Heart left ventricle (tissue), 16 donors: ENCODE results near the gene SEC14L1. TPM values are rescaled to one million over a fixed set of nuclear protein-coding genes. Genes with fewer than 3 reads are reported as not detected.

Experiments
- ATAC-seq, 4 donors: fragments of 200-7000 bp; cut with Tn5 transposase; one replicate each; pipeline ENCODE4 v1.9.1; 2020 to 2022; ENCODE audit warnings: moderate library complexity in 4 of 4, mild to moderate bottlenecking in 3 of 4, moderate number of reproducible peaks in 1 of 4
- DNase-seq, 5 donors: peaks; one replicate each; pipeline ENCODE4 v3.0.0-alpha.2; 2020
- H3K27ac ChIP-seq, 12 donors: fragments of 200-600 bp; sonication (generic) in 4 of 12; one replicate each; pipeline versions ENCODE4 v1.5.0 to v1.8.0; 2016 to 2022; ENCODE audit warnings: mild to moderate bottlenecking in 2 of 12
- H3K27me3 ChIP-seq, 9 donors: fragments of 200-600 bp; sonication (generic) in 2 of 9; one replicate each; pipeline versions ENCODE4 v1.5.1 to v1.8.0; 2016 to 2022; ENCODE audit warnings: mild to moderate bottlenecking in 3 of 9
- H3K36me3 ChIP-seq, 9 donors: fragments of 200-600 bp; sonication (generic) in 2 of 9; one replicate each; pipeline versions ENCODE4 v1.5.0 to v1.8.0; 2018 to 2022; ENCODE audit warnings: mild to moderate bottlenecking in 2 of 9
- H3K4me1 ChIP-seq, 12 donors: fragments of 200-600 bp; sonication (generic) in 4 of 12; one replicate each; pipeline versions ENCODE4 v1.5.0 to v1.8.0; 2016 to 2022; ENCODE audit warnings: mild to moderate bottlenecking in 3 of 12
- H3K4me3 ChIP-seq, 12 donors: fragments of 200-600 bp; sonication (generic) in 4 of 12; one replicate each; pipeline versions ENCODE4 v1.5.0 to v1.8.0; 2017 to 2022; ENCODE audit warnings: mild to moderate bottlenecking in 9 of 12, moderate library complexity in 4 of 12
- H3K9me3 ChIP-seq, 12 donors: fragments of 200-600 bp; sonication (generic) in 4 of 12; one replicate each; pipeline versions ENCODE4 v1.5.0 to v1.8.0; 2016 to 2022; ENCODE audit warnings: mild to moderate bottlenecking in 1 of 12
- POLR2A ChIP-seq, 2 donors: fragments of 450-650 bp; IDR thresholded peaks; one replicate each; pipeline ENCODE4 v1.6.1; 2017; ENCODE audit warnings: antibody characterized with exemption in 2 of 2, mild to moderate bottlenecking in 2 of 2, moderate library complexity in 2 of 2
- WGBS, 4 donors: extraction: QIAGEN DNeasy Blood & Tissue Kit in 2 of 4; methylation state at CpG; one replicate each; pipeline versions ENCODE4 v1.1.5 to v1.1.7; 2013 to 2018; 5-methylcytosine and 5-hydroxymethylcytosine counted together
- intact Hi-C, 10 donors: fragments of 100-400 bp; cut with DNase I; formaldehyde crosslinking; loops; one replicate each; pipeline versions ENCODE4 v1.11.1 to v1.14.2; 2022
- polyA plus RNA-seq, 2 donors: library from polyadenylated mRNA; stranded (reverse); fragments of 200-250 nt; gene quantifications; one replicate each; pipeline ENCODE4 v1.2.3, GENCODE V29; 2013
- total RNA-seq, 9 donors: library from RNA; depleted of rRNA in 2 of 9; stranded (reverse); fragments of >200 nt in 2 of 9; fragmentation: NEBNext Ultra II Directional in 3 of 9; extraction: Animal tissue kit (Norgen Biotek cat#: 25700) in 3 of 9; gene quantifications; one replicate each; pipeline versions ENCODE4 v1.1.0 to v1.2.4, GENCODE V29; 2016 to 2023
- TF ChIP-seq, protein P1 (sequence below), 12 donors: fragments of 200-600 bp; sonication (generic) in 4 of 12; IDR thresholded peaks; one replicate each; pipeline versions ENCODE4 v1.5.0 to v1.8.0; 2018 to 2022; ENCODE audit warnings: antibody characterized with exemption in 12 of 12, mild to moderate bottlenecking in 5 of 12
- donor health status: ischemic (EF 13 %, LVEDD 7.1; RV severe dilation, severe dysfunction).
- donor health status: healthy with polysubstance abuse.
- donor health status: DM: no; HTN: yes; CAD: no.
- donor health status: DM: no; HTN: no; CAD: no.
- donor health status: ischemic (EF 25% LVEDD 6.9; RV normal size, moderate dysfunction).
- donor health status: ischemic (EF 25% LVEDD 5.7; RV mildly dilated, moderate dysfunction).
- donor health status: healthy.
- donor health status: DM: yes; HTN: yes; CAD: no.
- donor health status: ischemic (EF 35%, LVEDD 5.7; RV mildly dilated, moderate dysfunction).
- donor health status: nonischemic (EF 11% LVEDD 7.7; RV severe dilation, severe dysfunction).
- donor health status: DM: yes; HTN: yes; CAD: no.
- donor health status: PGD.
- donor health status: ischemic (EF 29% LVEDD 5.4; RV normal size, mild dysfunction).
- donor health status: nonischemic (EF 23%, LVEDD 6.1; RV moderate dilation, normal function).

Gene SEC14L1
- total and polyA plus RNA-seq, 11 donors = 26.6 to 116 (median 53.7) TPM

DNA sequence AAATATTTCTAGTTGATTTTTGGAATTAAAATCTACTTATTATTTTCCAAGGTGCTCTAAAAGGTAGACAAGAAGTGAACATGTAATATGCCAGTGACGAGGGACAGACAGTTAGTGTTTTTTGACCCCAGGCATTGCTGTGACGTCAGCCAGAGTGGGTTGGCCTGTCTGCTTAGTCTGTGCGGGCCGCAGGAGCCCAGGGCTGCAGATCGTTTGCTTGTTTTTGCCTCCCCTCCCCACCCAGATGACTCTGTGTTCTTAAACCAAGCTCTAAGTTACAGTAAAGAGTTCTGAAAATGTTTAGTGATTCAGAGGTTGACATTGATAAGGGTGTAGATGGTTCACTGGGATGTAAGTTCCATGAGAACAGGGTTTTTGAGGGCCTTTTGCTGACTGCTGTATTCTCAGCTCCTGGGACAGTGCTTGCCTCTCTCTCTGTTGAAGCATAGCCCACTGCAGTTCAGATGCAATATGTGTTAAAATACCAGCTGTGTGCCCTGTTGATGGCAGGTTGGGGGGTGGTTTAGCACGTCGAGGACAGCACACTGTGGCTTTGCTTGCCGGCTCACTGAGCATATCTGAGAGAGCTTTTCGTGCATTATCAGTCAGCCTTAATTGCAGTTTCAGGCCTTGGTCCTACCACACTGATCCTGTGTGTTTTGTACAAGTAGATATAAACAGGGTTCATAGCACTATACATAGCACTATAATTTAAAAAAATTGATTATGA lies 64.8 kb downstream of the SEC14L1 start:
- no peaks in the 10 kb centered on the region for H3K9me3 ChIP-seq
- WGBS, 4 donors = 66 to 78% (median 69%) methylated on average over 9 of the region's 9 CpGs
- intact Hi-C loops = loop anchor here in 8 of 10 donors (5.0 to 10.0 kb wide), 6 partner anchors 38 to 111 kb away; partner anchors contain the start of gene SEC14L1 (in 1 of the 8)
- H3K4me1 ChIP-seq = peaks cover 4 to 57% (median 33%) of the 10 kb centered on the region in 12 donors
- H3K27ac ChIP-seq = peak overlapping the region in 11 of 12 donors; percentile 8 to 65 (median 39)
- ATAC-seq (no peak), DNase-seq (no peak)
- no peak overlapping the region for H3K4me3 ChIP-seq
- peaks cover 0 to 100% (median 98%) of the 10 kb centered on the region in 9 donors for H3K36me3 ChIP-seq
- H3K27me3 ChIP-seq = no peaks in the 10 kb centered on the region
- TF ChIP-seq, protein P1, sequence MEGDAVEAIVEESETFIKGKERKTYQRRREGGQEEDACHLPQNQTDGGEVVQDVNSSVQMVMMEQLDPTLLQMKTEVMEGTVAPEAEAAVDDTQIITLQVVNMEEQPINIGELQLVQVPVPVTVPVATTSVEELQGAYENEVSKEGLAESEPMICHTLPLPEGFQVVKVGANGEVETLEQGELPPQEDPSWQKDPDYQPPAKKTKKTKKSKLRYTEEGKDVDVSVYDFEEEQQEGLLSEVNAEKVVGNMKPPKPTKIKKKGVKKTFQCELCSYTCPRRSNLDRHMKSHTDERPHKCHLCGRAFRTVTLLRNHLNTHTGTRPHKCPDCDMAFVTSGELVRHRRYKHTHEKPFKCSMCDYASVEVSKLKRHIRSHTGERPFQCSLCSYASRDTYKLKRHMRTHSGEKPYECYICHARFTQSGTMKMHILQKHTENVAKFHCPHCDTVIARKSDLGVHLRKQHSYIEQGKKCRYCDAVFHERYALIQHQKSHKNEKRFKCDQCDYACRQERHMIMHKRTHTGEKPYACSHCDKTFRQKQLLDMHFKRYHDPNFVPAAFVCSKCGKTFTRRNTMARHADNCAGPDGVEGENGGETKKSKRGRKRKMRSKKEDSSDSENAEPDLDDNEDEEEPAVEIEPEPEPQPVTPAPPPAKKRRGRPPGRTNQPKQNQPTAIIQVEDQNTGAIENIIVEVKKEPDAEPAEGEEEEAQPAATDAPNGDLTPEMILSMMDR (IDR thresholded peaks at IDR 0.05) = no peak
- TF ChIP-seq POLR2A (IDR thresholded peaks at IDR 0.05) = no peak

DNA sequence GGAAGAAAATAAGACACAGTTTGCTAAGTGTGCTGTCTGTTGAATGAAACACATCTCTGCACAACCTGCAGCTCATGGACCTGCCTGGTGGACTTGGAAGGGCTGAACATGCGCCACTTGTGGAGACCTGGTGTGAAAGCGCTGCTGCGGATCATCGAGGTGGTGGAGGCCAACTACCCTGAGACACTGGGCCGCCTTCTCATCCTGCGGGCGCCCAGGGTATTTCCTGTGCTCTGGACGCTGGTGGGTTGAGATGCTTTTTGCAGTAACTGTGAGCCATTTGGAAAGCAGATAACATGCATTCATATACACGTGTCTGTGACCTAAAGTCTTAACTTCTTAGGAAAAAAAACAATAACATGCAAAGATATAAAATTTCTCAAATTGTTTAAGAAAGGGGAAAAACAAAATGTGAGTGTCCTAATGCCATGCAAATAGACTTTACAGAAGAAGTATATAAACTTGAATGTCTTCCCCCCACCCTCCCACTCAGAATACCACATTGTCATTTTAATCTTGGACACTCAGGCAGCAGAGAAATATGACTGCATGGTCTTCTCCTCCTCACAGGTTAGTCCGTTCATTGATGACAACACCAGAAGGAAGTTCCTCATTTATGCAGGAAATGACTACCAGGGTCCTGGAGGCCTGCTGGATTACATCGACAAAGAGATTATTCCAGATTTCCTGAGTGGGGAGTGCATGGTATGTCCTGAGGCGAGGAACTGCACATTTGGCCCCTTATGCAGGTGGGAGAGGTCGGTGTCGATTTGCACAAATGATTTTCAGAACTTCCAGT lies 65.6 kb downstream of the SEC14L1 start:
- no peaks in the 10 kb centered on the region for H3K27me3 ChIP-seq
- intact Hi-C loops = loop anchor here in 8 of 10 donors (5.0 to 10.0 kb wide), 6 partner anchors 39 to 112 kb away; partner anchors contain the start of gene SEC14L1 (in 1 of the 8)
- H3K36me3 ChIP-seq = peaks cover 0 to 100% (median 98%) of the 10 kb centered on the region in 9 donors
- H3K9me3 ChIP-seq = no peaks in the 10 kb centered on the region
- 65 to 74% (median 67%) methylated on average over 14 of the region's 14 CpGs for WGBS, 4 donors
- H3K27ac ChIP-seq = peak overlapping the region in 9 of 12 donors; percentile 8 to 72 (median 42)
- H3K4me3 ChIP-seq = no peak overlapping the region
- DNase-seq = no peak
- TF ChIP-seq, protein P1 (IDR thresholded peaks at IDR 0.05) = no peak
- TF ChIP-seq POLR2A (IDR thresholded peaks at IDR 0.05) = no peak
- peak; percentile 37 to 79 (median 52) for ATAC-seq
- peaks cover 4 to 57% (median 35%) of the 10 kb centered on the region in 12 donors for H3K4me1 ChIP-seq

DNA sequence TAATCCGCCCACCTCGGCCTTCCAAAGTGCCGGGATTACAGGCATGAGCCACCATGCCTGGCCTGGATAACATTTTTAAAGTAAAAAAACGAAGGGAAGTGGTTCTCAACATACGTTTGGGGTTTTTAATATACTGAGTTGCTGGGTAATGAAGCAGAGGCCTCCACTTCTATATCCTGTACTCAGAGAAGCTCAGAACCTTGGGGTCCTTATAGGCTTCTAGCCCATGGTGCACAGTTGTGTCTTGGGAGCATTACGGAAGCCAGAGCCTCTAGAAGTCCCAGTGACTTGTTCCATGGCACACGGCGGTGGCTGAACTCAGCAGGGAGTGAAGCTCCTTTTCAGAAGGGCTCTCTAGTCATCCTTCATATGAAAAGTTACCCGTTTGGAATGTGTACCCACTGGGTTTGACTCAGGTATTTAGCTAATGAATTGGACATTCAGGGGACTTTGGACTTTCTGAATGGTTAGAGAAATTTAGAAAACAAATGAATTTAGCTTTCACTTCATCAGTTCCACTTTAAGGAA lies 67.0 kb downstream of the SEC14L1 start:
- DNase-seq (no peak), ATAC-seq (no peak)
- H3K36me3 ChIP-seq = peaks cover 0 to 100% (median 98%) of the 10 kb centered on the region in 9 donors
- H3K27me3 ChIP-seq = no peaks in the 10 kb centered on the region
- H3K9me3 ChIP-seq = no peaks in the 10 kb centered on the region
- intact Hi-C loops = loop anchor here in 8 of 10 donors (1.0 to 10.0 kb wide), 7 partner anchors 40 to 119 kb away; partner anchors contain the start of gene SEC14L1 (in 1 of the 8)
- WGBS, 4 donors = 79 to 85% (median 82%) methylated on average over 9 of the region's 9 CpGs
- no peak overlapping the region for H3K4me3 ChIP-seq
- H3K4me1 ChIP-seq = peaks cover 4 to 64% (median 35%) of the 10 kb centered on the region in 12 donors
- H3K27ac ChIP-seq = peak overlapping the region; percentile 21 to 72 (median 55)
- TF ChIP-seq, protein P1 (IDR thresholded peaks at IDR 0.05) = no peak
- TF ChIP-seq POLR2A (IDR thresholded peaks at IDR 0.05) = no peak
